Activated T-cell treated with anti-CD3 and anti-CD28 coated beads, Interleukin-2, amount 50 U/mL, for 24 hours (primary cell): ENCODE measurements around the gene LDLRAD4.

Experiments used
- DNase-seq: peaks from one replicate; pipeline ENCODE4 v3.0.0-alpha.2; 2020
- H3K27ac Mint-ChIP-seq: 2 replicates; pipeline ENCODE4 v1.8.0; 2020; ENCODE audit warnings: mild to moderate bottlenecking, mixed read lengths
- H3K27me3 Mint-ChIP-seq: 2 replicates; pipeline ENCODE4 v1.8.0; 2020; ENCODE audit warnings: mixed read lengths
- H3K36me3 Mint-ChIP-seq: 2 replicates; pipeline ENCODE4 v1.8.0; 2020; ENCODE audit warnings: low read depth, mixed read lengths
- H3K4me1 Mint-ChIP-seq: 2 replicates; pipeline ENCODE4 v1.8.0; 2020; ENCODE audit warnings: low read depth, mixed read lengths
- H3K4me3 Mint-ChIP-seq: 2 replicates; pipeline ENCODE4 v1.8.0; 2020; ENCODE audit warnings: mild to moderate bottlenecking, moderate library complexity, mixed read lengths
- H3K9me3 Mint-ChIP-seq: 2 replicates; pipeline ENCODE4 v1.8.0; 2020; ENCODE audit warnings: mixed read lengths

Gene LDLRAD4

GRCh38 chr18:13386891-13387801, 168.6 kb downstream of the LDLRAD4 start:
- H3K9me3 Mint-ChIP-seq = peaks cover 3% of the 10 kb centered on the region
- no peak overlapping the region for H3K27ac Mint-ChIP-seq
- peaks cover 44% of the 10 kb centered on the region for H3K36me3 Mint-ChIP-seq
- no peak overlapping the region for H3K4me3 Mint-ChIP-seq
- no peak for DNase-seq
- H3K4me1 Mint-ChIP-seq = peaks cover 47% of the 10 kb centered on the region
- no peaks in the 10 kb centered on the region for H3K27me3 Mint-ChIP-seq

GRCh38 chr18:13387855-13388548, 169.4 kb downstream of the LDLRAD4 start:
- H3K4me1 Mint-ChIP-seq = peaks cover 45% of the 10 kb centered on the region
- DNase-seq = no peak
- H3K9me3 Mint-ChIP-seq = peaks cover 3% of the 10 kb centered on the region
- no peaks in the 10 kb centered on the region for H3K27me3 Mint-ChIP-seq
- peaks cover 46% of the 10 kb centered on the region for H3K36me3 Mint-ChIP-seq
- no peak overlapping the region for H3K4me3 Mint-ChIP-seq
- no peak overlapping the region for H3K27ac Mint-ChIP-seq

GRCh38 chr18:13388586-13389490, 170.3 kb downstream of the LDLRAD4 start:
- Mint-ChIP-seq H3K36me3 (peaks cover 44% of the 10 kb centered on the region), H3K27me3 (no peaks in the 10 kb centered on the region), H3K9me3 (peaks cover 3% of the 10 kb centered on the region), H3K4me1 (peaks cover 45% of the 10 kb centered on the region), H3K4me3 (no peak overlapping the region), H3K27ac (no peak overlapping the region)
- no peak for DNase-seq

- peaks cover 2% of the 10 kb centered on the region for H3K9me3 Mint-ChIP-seq
- no peak overlapping the region for H3K27ac Mint-ChIP-seq
- H3K27me3 Mint-ChIP-seq = no peaks in the 10 kb centered on the region
- H3K4me1 Mint-ChIP-seq = peaks cover 41% of the 10 kb centered on the region
- peaks cover 44% of the 10 kb centered on the region for H3K36me3 Mint-ChIP-seq
- no peak overlapping the region for H3K4me3 Mint-ChIP-seq
- no peak for DNase-seq
These were observed 171.1 kb downstream of the LDLRAD4 start for GRCh38 chr18:13389491-13390131.

- H3K27ac Mint-ChIP-seq = no peak overlapping the region
- no peaks in the 10 kb centered on the region for H3K27me3 Mint-ChIP-seq
- H3K4me3 Mint-ChIP-seq = no peak overlapping the region
- no peaks in the 10 kb centered on the region for H3K9me3 Mint-ChIP-seq
- DNase-seq = no peak
- peaks cover 41% of the 10 kb centered on the region for H3K4me1 Mint-ChIP-seq
- peaks cover 45% of the 10 kb centered on the region for H3K36me3 Mint-ChIP-seq
These were observed 171.6 kb downstream of the LDLRAD4 start for GRCh38 chr18:13390196-13390595.

- H3K4me1 Mint-ChIP-seq = peaks cover 38% of the 10 kb centered on the region
These were observed 172.2 kb downstream of the LDLRAD4 start for GRCh38 chr18:13390711-13391110.

GRCh38 chr18:13392029-13392750, 173.6 kb downstream of the LDLRAD4 start:
- DNase-seq = no peak
- peaks cover 40% of the 10 kb centered on the region for H3K4me1 Mint-ChIP-seq
- H3K9me3 Mint-ChIP-seq = no peaks in the 10 kb centered on the region
- peaks cover 47% of the 10 kb centered on the region for H3K36me3 Mint-ChIP-seq
- H3K4me3 Mint-ChIP-seq = no peak overlapping the region
- no peaks in the 10 kb centered on the region for H3K27me3 Mint-ChIP-seq
- no peak overlapping the region for H3K27ac Mint-ChIP-seq

More at GRCh38 chr18:13390711-13391110, 172.2 kb downstream of the LDLRAD4 start:
- Mint-ChIP-seq H3K9me3 (no peaks in the 10 kb centered on the region), H3K4me3 (no peak overlapping the region), H3K36me3 (peaks cover 45% of the 10 kb centered on the region), H3K27ac (no peak overlapping the region), H3K27me3 (no peaks in the 10 kb centered on the region)
- DNase-seq = no peak

- H3K9me3 Mint-ChIP-seq = no peaks in the 10 kb centered on the region
- H3K36me3 Mint-ChIP-seq = peaks cover 51% of the 10 kb centered on the region
- H3K4me1 Mint-ChIP-seq = peaks cover 39% of the 10 kb centered on the region
These were observed 174.3 kb downstream of the LDLRAD4 start for GRCh38 chr18:13392899-13393298.

GRCh38 chr18:13393338-13393737, 174.8 kb downstream of the LDLRAD4 start:
- Mint-ChIP-seq H3K27me3 (no peaks in the 10 kb centered on the region), H3K4me1 (peaks cover 35% of the 10 kb centered on the region), H3K4me3 (no peak overlapping the region), H3K36me3 (peaks cover 51% of the 10 kb centered on the region), H3K9me3 (no peaks in the 10 kb centered on the region), H3K27ac (no peak overlapping the region)
- DNase-seq = no peak

More at GRCh38 chr18:13392899-13393298, 174.3 kb downstream of the LDLRAD4 start:
- Mint-ChIP-seq H3K4me3 (no peak overlapping the region), H3K27ac (no peak overlapping the region), H3K27me3 (no peaks in the 10 kb centered on the region)
- DNase-seq = no peak

GRCh38 chr18:13394801-13395200, 176.2 kb downstream of the LDLRAD4 start:
- Mint-ChIP-seq H3K4me1 (peaks cover 33% of the 10 kb centered on the region), H3K27ac (peak overlapping the region; percentile 12)

GRCh38 chr18:13395577-13395976, 177.0 kb downstream of the LDLRAD4 start:
- H3K36me3 Mint-ChIP-seq = peaks cover 44% of the 10 kb centered on the region
- no peaks in the 10 kb centered on the region for H3K9me3 Mint-ChIP-seq
- no peak overlapping the region for H3K27ac Mint-ChIP-seq
- no peak for DNase-seq
- H3K4me3 Mint-ChIP-seq = no peak overlapping the region
- peaks cover 33% of the 10 kb centered on the region for H3K4me1 Mint-ChIP-seq
- H3K27me3 Mint-ChIP-seq = no peaks in the 10 kb centered on the region

More at GRCh38 chr18:13394801-13395200, 176.2 kb downstream of the LDLRAD4 start:
- Mint-ChIP-seq H3K9me3 (no peaks in the 10 kb centered on the region), H3K4me3 (no peak overlapping the region), H3K36me3 (peaks cover 49% of the 10 kb centered on the region), H3K27me3 (no peaks in the 10 kb centered on the region)
- DNase-seq = no peak

- Mint-ChIP-seq H3K4me3 (no peak overlapping the region), H3K4me1 (peaks cover 41% of the 10 kb centered on the region), H3K36me3 (peaks cover 34% of the 10 kb centered on the region), H3K27ac (no peak overlapping the region), H3K9me3 (no peaks in the 10 kb centered on the region), H3K27me3 (no peaks in the 10 kb centered on the region)
- no peak for DNase-seq
These were observed 179.1 kb downstream of the LDLRAD4 start for GRCh38 chr18:13397504-13398163.

- DNase-seq = no peak
- Mint-ChIP-seq H3K4me1 (peaks cover 35% of the 10 kb centered on the region), H3K27me3 (no peaks in the 10 kb centered on the region), H3K9me3 (no peaks in the 10 kb centered on the region), H3K4me3 (no peak overlapping the region), H3K36me3 (peaks cover 36% of the 10 kb centered on the region), H3K27ac (no peak overlapping the region)
These were observed 180.1 kb downstream of the LDLRAD4 start for GRCh38 chr18:13398631-13399030.
